ENCODE results near the gene SSBP3.

DNA sequence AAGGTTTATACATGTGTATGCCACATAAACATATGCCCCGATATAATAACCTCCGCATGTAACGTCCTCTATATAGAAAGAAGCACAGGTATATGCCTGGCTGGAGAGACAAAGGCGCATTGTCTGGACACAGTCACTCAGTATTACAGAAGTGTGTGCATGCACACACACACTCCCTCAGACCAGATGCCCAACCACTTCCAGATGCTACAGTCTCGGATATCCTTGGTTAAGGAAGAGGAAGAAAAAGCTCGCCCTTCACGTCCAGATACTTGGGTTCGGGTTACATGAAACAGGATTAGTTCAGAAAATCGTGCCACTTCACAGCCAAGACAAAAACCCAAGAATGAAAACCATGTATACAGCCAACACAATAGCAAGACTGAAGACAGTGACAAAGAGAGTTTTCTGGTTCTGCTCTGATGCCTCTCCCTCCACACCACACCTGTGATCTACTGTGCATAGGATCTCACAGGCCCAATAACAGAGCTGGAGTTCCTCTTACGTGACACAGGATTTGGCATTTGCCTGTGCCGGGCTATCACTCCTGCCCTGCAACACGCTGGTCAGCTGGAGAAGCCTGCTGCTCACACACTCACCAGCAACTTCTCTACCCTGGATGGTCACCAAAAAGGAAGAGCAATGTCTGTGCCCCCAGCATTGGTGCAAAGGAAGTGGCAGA lies 75.0 kb downstream of the SSBP3 start:
- TF ChIP-seq POLR2AphosphoS5 (IDR thresholded peaks at IDR 0.05; ENCODE audit: low read depth, low read length) (no peak), SIN3A (IDR thresholded peaks at IDR 0.05; ENCODE audit: borderline replicate concordance, insufficient read depth, low read length) (no peak), TAF1 (IDR thresholded peaks at IDR 0.05; ENCODE audit: borderline replicate concordance, insufficient read depth, low read length) (no peak), FOXP2 (optimal IDR thresholded peaks at IDR 0.05; ENCODE audit: borderline replicate concordance, extremely low read depth, extremely low read length, insufficient read depth) (no peak)
- TF ChIP-seq, protein P1, sequence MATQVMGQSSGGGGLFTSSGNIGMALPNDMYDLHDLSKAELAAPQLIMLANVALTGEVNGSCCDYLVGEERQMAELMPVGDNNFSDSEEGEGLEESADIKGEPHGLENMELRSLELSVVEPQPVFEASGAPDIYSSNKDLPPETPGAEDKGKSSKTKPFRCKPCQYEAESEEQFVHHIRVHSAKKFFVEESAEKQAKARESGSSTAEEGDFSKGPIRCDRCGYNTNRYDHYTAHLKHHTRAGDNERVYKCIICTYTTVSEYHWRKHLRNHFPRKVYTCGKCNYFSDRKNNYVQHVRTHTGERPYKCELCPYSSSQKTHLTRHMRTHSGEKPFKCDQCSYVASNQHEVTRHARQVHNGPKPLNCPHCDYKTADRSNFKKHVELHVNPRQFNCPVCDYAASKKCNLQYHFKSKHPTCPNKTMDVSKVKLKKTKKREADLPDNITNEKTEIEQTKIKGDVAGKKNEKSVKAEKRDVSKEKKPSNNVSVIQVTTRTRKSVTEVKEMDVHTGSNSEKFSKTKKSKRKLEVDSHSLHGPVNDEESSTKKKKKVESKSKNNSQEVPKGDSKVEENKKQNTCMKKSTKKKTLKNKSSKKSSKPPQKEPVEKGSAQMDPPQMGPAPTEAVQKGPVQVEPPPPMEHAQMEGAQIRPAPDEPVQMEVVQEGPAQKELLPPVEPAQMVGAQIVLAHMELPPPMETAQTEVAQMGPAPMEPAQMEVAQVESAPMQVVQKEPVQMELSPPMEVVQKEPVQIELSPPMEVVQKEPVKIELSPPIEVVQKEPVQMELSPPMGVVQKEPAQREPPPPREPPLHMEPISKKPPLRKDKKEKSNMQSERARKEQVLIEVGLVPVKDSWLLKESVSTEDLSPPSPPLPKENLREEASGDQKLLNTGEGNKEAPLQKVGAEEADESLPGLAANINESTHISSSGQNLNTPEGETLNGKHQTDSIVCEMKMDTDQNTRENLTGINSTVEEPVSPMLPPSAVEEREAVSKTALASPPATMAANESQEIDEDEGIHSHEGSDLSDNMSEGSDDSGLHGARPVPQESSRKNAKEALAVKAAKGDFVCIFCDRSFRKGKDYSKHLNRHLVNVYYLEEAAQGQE (IDR thresholded peaks at IDR 0.05; ENCODE audit: insufficient read depth in 1 of 2, low read depth in 2 of 2, low read length in 2 of 2), result no peak

All from PFSK-1 (cell line).